AG04449 (cell line): Measurements from ENCODE around the gene TWIST2.

Experiments used
- CTCF ChIA-PET: fragments of 350-600 bp; formaldehyde crosslinking; extraction: SDS; loops from one replicate; lab custom pipeline; 2021; ENCODE audit warnings: antibody characterized with exemption; lab: Yijun Ruan, JAX
- POLR2A ChIA-PET: fragments of 400-600, 350-600 bp; formaldehyde crosslinking; extraction: SDS; loops from one replicate; lab custom pipeline; 2020; ENCODE audit warnings: antibody characterized with exemption, inconsistent platforms; lab: Yijun Ruan, JAX
- DNase-seq: peaks from one replicate; pipeline ENCODE4 v3.0.0-alpha.2; 2010; ENCODE audit warnings: low read depth, low spot score
- H3K4me3 ChIP-seq: 2 replicates; pipeline ENCODE4 v1.5.1; 2011; ENCODE audit warnings: low read depth, mild to moderate bottlenecking, control low read depth, low read length
- TF ChIP-seq, protein P1 (sequence below): IDR thresholded peaks from one replicate; pipeline ENCODE4 v1.5.1; 2011; ENCODE audit warnings: mild to moderate bottlenecking, moderate library complexity, low read length, control low read depth, inconsistent platforms; ENCODE audit not compliant: insufficient read depth; ENCODE audit errors: missing control alignments

Gene TWIST2

DNA sequence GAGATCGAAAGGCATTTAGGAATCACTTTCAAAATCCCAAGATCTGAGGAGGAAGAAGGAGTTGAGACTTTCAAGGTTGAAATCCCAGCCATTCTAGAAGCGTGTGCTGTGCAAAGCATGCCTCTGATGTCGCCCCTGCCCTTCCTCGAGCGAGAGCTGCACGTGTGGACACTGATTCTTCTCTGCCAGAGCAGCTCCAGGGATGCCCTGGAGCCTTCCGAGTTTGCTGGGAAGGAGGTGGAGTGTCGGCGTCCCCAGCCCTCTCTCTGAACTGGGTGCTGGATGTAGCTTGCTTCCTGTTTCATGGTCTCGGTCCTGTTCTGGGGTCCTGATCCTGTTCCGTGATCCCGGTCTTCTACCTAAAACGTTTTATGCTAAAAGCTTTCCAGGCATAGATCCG is 76.1 kb downstream of the TWIST2 start:
- CTCF ChIA-PET = interaction anchor here (1.2 kb wide), 1 partner anchor 25 kb away, joined by 3 read pairs; no protein-coding TSS in a partner anchor
- no peak for DNase-seq
- H3K4me3 ChIP-seq = no peak overlapping the region
- TF ChIP-seq, protein P1, sequence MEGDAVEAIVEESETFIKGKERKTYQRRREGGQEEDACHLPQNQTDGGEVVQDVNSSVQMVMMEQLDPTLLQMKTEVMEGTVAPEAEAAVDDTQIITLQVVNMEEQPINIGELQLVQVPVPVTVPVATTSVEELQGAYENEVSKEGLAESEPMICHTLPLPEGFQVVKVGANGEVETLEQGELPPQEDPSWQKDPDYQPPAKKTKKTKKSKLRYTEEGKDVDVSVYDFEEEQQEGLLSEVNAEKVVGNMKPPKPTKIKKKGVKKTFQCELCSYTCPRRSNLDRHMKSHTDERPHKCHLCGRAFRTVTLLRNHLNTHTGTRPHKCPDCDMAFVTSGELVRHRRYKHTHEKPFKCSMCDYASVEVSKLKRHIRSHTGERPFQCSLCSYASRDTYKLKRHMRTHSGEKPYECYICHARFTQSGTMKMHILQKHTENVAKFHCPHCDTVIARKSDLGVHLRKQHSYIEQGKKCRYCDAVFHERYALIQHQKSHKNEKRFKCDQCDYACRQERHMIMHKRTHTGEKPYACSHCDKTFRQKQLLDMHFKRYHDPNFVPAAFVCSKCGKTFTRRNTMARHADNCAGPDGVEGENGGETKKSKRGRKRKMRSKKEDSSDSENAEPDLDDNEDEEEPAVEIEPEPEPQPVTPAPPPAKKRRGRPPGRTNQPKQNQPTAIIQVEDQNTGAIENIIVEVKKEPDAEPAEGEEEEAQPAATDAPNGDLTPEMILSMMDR = no peak
- POLR2A ChIA-PET = no interaction called here

DNA sequence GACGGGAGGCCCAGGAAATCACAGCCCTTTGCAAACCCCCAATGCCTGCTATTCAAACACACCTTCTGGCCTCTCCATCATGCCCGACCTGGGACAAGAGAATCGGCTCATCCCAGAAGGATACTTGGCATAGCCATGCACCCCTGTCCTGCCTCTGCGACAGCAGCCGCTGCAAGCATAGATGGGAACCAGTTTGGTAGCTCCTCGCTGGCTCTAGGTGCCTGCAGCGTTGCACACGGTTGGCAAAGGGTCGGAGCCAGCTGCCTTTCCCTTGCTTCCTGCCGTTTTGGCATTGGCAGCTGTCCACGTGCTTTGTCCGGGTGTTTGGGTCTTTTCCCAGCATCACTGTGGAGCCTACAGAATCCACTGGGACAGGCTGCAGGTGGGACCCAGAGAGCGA is 76.9 kb downstream of the TWIST2 start:
- TF ChIP-seq, protein P1 = no peak
- ChIA-PET POLR2A (no interaction called here), CTCF (interaction anchor here (1.2 to 1.6 kb wide), 2 partner anchors 16 to 24 kb away, joined by 3 to 5 read pairs; no protein-coding TSS in a partner anchor)
- no peak for DNase-seq
- H3K4me3 ChIP-seq = no peak overlapping the region

DNA sequence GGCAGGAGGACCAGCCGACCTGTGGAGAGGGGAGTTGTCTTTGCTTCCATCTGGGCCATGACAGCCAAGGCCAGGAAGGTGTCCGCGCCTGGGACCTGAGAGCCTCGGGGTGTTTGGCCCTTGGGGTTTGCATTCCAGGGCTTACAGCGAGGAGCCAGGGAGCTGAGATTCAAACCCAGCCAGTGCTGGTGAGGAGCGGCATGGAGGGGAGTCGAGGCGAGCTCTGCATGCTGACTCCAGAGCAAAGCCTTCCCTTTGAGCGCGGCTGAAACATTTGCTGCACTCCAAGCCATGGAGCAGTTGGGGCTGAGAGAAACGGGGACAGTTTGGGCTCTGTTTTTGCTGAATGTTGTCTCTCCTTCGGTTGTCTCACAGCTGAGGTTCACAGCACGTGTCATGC is 77.4 kb downstream of the TWIST2 start:
- TF ChIP-seq, protein P1 = no peak
- POLR2A ChIA-PET = no interaction called here
- CTCF ChIA-PET = interaction anchor here (1.6 kb wide), 1 partner anchor 16 kb away, joined by 5 read pairs; no protein-coding TSS in a partner anchor
- DNase-seq = no peak
- H3K4me3 ChIP-seq = no peak overlapping the region

DNA sequence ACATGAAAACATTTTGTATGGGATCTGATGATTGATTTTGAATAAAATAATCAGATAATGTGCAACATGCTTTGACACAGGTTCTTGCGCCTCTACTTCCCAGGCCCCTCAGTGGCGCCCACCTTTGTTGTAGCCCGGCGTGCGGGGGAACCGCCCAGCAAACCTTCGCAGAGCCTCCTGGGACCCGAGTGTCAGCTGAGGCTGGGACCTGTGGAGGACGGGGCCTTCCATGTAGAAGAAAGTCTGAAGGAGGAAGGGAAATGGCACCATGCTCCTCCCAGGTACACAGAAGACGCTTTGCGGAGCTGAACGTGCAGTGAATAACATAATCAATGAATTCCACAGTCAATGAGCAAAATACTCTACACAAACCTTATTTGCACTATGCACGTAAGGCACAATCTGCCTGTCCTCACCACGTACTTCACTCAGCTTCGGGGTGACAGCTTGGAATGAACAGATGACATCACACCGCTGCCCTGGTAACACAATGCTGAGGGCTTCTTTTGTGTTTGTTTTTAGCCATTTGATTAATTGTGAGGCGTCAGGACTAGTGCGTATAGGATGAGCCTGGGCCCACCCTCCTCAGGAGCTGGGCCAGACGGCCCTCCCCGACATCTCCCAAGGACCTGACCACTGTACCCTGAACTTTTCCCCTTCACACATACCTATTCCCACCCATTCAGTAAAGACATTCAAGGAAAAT is 78.1 kb downstream of the TWIST2 start:
- DNase-seq = no peak
- CTCF ChIA-PET = interaction anchor here (1.6 kb wide), 1 partner anchor 15 kb away, joined by 5 read pairs; no protein-coding TSS in a partner anchor
- H3K4me3 ChIP-seq = no peak overlapping the region
- TF ChIP-seq, protein P1 = no peak
- POLR2A ChIA-PET = interaction anchor here (1.2 kb wide), 1 partner anchor 12 kb away, joined by 3 read pairs; no protein-coding TSS in a partner anchor

DNA sequence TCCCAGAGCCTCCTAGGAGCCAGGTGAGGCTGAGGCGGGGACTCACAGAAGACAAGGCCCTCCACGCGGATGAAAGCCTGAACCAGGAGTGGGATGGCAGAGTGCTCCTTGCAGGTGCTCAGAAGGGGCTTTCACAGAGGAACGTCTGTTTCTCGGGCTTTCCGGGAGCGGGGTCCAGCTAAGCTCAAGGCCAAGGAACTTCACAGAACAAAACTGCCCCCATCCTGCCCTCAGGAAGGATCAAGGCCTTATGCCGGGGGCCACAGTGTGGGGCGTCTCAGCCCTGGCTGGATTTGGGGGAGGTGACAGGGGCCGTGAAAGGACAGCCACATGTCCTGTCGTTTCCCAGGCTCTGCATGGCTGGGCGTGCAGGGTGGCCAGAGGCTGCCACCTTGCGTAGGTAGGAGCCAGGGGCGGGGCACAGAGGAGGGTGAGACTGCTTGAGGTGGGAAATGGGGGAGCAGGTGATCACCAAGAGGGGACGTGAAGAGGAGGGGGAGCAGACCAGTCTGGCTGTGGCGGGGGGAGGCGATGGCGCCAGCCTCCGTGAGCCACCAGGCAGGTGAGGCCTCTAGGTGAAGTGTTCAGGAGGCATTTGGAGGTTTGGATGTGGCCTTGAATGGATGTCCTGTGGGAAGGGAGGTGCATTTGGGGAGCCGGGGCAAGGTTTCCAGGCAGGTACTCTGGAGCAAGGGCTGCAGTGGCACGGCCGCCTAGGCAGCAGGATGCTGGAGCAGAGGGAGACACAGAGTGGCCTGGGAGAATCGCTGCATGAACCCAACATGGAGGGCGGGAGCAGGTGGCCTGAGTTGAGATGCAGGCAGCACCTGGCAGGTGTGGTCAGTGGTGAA is 79.1 kb downstream of the TWIST2 start:
- CTCF ChIA-PET = no interaction called here

More for the DNA sequence above, 79.1 kb downstream of the TWIST2 start:
- no peak for DNase-seq
- POLR2A ChIA-PET = interaction anchor here (1.2 kb wide), 1 partner anchor 11 kb away, joined by 3 read pairs; no protein-coding TSS in a partner anchor
- TF ChIP-seq, protein P1 = no peak
- no peak overlapping the region for H3K4me3 ChIP-seq
